Activated CD8-positive, alpha-beta memory T cell treated with anti-CD3 and anti-CD28 coated beads for 36 hours (primary cell): ENCODE results near the gene RXRA. TPM values are rescaled to one million over a fixed set of nuclear protein-coding genes. Genes with fewer than 3 reads are reported as not detected.

Experiments
- CTCF ChIA-PET: fragments of 350-600 bp; sonication (Branson Sonifier 250); formaldehyde crosslinking; loops from one replicate; lab custom pipeline; 2021; ENCODE audit warnings: antibody characterized with exemption; lab: Charles Lee
- POLR2A ChIA-PET: fragments of 350-600 bp; sonication (Branson Sonifier 250); formaldehyde crosslinking; loops from one replicate; lab custom pipeline; 2021; ENCODE audit warnings: antibody characterized with exemption; lab: Charles Lee
- total RNA-seq, 2 experiments: library from RNA; stranded (reverse); gene quantifications; one replicate each; pipeline ENCODE4 v1.2.3, GENCODE V29; 2021

RXRA gene
- total RNA-seq, 2 experiments from 2014 or later, result 6.4 to 6.7 TPM

DNA sequence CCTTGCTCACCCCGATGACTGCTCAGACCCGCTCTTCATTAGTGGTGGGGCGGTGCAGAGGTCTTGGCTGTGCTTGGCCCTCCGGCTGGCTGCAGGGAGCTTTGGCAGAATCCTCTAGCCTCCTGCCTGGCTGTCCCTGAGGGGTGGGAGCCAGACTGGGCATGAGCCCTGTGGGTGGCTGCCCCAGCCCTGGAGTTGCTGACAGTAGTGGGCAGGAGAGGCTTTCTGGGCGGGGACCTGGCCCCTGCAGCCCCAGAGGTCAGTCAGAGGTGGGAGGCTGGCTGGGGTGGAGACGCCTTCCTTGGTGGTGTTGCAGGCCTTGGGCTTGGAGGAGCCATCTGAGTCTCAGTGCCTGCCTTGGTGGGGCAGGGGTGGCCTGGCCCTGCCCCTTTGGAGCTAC is 146.0 kb downstream of the RXRA start:
- CTCF ChIA-PET, result no interaction called here
- POLR2A ChIA-PET, result interaction anchor here (0.6 kb wide), 1 partner anchor 15 kb away, joined by 3 read pairs; no protein-coding TSS in a partner anchor

DNA sequence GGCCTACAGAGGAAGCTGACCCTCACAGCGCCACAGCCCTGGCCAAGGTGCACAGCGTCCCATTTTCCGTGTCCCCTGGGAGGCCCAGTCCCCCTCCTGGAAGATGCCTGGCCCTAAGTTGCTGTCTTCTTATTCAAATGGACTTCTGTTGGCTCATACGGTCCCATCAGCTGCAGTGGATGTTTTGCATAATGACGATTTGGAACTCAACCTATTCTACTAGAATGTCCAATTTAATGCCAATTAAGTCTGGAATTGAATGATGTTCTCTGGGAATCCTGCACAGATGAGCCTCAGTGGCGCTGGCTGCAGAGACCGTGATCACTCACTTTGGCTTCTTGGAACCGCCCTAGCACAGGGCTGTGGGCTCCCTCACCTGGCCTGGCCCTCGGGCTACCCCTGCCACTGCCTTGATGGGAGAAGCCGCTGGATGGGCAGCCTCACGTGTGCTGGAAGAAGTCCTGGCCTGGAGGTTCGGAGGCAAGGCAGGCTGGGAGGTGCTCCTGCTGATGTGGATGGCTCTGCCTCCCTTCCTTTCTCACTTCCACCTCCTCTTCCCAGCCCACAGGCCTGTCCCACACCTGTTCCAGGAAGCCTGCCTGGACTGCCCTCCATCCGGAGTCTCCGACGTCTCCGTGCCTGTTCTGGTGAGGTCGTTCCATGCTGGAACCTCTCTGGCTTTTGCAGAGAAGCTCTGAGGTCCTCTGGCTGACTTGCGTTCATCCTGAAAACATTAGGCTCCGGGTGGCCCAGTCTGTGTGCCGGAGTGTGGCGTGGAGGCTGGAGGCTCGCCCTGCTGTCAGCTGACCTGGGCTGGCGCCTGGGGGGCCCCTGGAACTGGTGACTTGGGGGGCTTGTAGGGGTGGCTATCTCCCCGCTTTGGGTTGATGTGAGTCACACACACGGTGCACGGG is 147.1 kb downstream of the RXRA start:
- POLR2A ChIA-PET, result no interaction called here
- CTCF ChIA-PET, result no interaction called here

DNA sequence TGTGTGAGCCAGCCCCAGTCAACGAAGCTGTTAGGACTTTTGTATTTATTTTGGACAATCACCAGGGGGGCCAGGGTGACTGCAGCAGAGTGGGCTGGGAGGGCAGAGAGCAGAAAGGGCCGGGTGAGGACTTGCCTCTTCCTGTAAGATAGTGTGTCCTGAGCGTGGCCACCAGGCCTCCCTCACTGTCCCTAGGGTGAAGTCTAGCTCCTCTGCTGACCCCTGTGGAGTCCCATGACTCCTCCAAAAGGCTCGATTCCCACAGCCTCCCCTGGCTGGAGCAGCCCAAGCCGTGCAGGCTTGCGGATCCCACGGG is 147.8 kb downstream of the RXRA start:
- ChIA-PET POLR2A (no interaction called here), CTCF (no interaction called here)

DNA sequence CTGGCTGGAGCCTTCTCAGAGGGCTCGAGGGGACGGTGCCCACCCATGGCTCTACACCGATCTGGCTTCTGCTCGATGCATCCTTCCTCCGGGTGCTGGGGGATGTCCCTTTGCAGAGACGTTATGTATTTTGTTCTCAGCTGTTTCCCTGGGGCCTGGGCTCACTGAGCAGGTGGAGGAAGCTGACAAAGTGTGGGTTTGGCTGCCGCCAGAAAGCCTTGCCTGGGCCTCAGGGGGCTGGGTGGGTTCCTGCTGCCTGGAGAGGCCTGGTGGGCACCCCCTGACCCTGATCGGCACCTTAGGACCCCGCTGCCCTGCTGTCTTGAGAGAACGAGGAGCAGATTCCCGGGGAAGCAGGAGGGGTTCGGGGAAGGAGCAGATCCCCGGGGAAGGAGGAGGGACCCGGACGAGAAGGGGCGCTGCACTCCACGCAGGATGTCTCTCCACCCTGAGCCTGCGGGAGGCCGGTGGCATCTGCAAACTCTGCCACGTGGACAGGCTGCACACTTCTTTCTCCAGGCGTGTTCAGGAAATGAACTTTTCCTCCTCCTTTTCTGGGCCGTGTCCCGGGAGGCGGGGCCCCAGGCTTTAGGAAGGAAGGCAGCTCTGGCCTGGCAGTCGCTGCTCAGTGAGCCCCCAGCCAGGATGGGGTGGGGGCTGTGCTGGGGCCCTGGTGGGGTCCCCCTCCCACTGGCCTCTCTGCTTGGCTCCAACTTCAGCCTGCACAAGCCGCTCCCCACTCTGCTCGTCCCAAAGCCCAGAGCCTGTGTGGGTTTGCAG is 148.9 kb downstream of the RXRA start:
- POLR2A ChIA-PET, result no interaction called here

DNA sequence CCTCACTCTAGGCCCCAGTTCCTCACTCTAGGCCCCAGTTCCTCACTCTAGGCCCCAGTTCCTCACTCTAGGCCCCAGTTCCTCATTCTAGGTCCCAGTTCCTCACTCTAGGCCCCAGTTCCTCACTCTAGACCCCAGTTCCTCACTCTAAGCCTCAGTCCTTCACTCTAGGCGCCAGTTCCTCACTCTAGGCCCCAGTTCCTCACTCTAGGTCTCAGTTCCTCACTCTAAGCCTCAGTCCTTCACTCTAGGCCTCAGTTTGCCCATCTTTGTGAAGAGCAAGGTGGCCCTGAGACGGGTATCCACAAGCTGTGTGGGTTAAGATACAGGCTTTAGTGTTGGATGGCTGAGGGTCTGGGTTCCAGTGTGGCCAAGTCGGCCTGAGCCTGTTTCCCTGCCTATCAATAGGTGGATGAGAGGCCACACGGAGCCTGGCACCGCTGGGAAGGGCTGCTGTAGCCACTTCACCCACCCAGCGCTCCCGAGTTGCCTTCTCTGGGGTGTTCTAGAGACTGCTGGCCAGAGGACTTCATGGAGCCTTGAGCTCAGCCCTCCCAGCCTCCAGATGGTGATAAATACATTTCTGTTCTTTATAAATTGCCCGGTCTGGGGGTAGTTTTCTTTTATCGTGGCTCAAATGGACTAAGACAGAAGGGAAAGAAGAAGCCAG is 150.2 kb downstream of the RXRA start:
- ChIA-PET CTCF (no interaction called here), POLR2A (no interaction called here)

More for the DNA sequence above, 148.9 kb downstream of the RXRA start:
- CTCF ChIA-PET, result no interaction called here

DNA sequence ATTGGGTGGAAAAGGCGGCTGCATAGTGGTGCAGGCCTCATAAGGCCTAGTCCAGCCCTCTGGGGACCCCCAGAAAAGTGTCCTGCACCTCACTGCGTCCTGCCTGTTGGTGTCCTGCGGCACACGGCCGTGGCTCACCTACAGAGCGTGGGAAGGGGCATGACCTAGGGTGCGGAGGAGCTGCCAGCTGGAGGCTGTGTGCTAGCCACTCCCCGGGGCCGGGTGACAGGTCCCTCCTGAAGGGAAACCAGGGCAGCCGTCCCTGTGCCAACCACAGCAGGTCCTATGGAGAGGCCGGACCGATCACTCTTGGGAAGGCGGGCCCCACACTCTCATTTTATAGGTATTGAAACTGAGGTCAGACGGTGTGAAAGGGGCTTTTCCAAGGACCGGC is 150.7 kb downstream of the RXRA start:
- CTCF ChIA-PET, result no interaction called here

DNA sequence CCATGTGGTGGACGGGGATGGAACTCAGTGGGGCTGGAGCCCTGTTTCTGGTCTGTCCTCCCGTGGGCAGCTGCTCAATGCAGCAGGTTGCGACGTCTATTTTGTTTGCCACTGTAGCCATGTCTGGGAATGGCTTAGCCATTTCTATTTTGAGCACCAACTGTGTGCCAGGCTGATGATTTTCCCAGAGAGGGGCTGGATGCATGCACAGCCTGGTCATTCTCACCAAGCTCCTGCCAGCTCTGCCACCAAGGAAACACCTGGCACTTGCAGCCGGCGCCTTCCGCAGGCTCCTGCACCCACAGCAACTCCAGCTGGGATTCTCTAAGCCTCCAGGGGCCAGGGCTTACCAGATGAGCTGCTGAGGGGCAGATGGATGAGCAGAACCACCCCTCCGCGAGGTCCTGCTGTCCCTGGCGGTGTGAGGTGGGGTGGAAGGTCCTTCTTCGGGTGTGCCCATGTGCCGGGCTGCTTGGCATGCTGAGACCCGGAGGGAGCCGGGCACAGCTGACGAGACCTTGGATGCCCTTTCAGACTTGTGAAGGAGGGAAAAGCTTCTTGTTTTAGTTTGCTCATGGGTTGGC is 151.2 kb downstream of the RXRA start:
- ChIA-PET CTCF (no interaction called here), POLR2A (no interaction called here)

More for the DNA sequence above, 150.7 kb downstream of the RXRA start:
- POLR2A ChIA-PET, result no interaction called here

DNA sequence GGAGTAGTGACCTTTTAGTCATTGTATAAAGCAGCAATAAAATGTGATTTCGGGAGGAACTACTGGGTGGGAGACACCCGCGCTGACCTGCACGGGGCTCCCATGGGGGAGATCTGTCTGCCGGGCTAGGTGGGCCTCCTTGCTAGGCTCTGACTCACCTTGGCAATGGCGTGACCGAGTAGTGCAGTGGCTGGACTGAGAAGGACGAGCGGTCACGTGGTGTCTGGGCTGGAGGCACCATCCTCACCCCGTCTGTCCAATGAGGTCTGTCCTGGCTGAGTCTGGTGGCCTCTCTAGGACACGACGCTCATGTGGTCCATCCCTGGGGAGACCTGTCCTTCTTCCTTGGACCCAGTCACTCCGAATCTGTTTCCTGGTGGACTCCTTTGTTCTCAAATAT is 151.7 kb downstream of the RXRA start:
- ChIA-PET CTCF (no interaction called here), POLR2A (no interaction called here)

DNA sequence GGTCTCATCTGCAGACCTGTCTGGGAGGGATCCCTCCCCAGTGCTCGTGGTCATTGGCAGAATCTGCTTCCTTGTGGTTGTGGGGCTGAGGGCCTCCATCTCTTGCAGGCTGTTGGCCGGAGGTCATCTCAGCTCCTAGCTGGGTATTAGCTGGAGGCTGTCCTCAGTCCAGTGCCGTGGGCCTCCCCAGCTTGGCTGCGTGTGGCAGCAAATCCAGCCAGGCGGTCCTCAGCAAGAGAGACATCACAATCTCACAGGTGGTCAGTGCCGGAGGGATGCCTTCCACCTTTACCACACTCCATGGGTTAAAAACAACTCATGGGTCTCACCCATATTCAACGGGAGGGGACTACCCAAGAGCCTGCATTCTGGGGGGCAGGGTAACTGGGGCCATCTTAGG is 155.5 kb downstream of the RXRA start:
- ChIA-PET POLR2A (no interaction called here), CTCF (no interaction called here)

DNA sequence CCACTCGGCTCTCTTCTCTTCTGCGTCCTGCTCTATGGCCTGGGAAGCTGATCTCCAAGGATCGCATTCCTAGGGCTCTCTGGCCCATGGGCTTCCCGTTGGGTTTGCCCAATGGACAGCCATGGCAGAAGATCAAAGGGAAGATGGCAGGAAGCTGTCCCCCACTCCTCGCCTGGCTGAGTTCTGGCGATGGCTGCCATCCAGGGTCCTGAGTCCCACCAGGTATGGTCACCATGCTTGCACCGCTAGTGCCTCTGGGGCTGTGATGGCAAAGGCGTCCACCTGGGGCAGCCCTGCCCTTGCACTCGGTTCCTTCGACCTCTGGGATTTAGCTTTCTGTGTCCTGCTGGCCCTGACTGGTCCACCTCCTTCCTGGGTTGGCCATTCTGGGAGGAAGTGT is 156.0 kb downstream of the RXRA start:
- POLR2A ChIA-PET, result no interaction called here
- CTCF ChIA-PET, result no interaction called here

DNA sequence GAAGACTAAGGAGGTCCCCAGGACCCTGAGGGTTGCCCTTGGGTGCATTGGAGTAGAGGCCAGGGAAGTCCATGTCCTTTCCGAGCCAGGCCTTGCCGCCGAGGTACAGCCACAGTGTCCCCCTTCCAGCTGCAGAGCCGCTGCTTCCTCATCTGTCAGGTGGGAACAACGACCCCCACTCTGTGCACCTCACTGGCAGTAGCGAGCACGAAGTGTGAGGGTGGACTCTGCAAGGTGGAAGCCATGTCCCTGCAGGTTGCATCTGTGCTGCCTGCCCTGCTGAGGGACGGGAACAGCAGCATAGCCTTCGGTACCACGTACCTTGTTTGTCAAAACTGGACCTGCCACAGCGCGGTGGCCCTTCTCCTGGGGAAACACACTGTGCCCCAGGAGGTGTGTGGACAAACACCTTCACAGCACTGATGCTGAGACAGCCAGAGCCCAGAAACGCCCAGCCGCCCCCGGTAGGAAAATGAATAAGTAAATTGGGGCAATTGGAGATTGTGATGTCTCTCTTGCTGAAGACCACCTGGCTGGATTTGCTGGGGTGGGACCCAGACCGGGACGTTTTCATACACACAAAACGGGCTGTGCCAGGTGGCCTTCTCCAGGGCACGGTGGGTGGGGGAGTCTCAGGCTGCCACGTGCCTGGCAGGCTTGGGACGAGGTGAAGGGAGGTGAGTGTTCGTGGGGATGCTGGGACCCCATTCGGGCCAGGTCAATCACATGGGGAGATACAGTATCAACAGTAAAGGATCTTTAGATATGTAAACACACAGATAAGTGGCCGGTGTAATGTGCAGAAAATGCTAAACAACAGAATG is 157.3 kb downstream of the RXRA start:
- POLR2A ChIA-PET, result no interaction called here
- CTCF ChIA-PET, result no interaction called here

DNA sequence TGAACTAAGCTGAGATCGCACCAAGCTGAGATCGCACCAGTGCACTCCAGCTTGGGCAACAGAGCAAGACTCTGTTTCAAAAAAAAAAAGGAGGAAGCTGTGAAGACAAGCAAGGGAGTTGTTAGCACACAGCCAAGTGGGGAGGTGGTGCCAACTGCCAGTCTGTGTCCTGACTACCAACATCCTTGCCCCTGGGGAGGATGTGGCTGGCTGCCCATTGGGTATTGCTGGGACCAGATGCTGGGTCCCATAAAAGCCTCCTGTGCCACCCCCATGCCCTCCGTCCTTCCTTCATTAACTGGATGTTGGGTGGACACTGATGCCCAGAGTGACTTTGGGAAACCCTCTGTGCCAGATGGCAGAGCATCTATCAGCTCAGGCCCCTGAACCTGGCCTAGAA is 158.2 kb downstream of the RXRA start:
- ChIA-PET CTCF (no interaction called here), POLR2A (no interaction called here)

DNA sequence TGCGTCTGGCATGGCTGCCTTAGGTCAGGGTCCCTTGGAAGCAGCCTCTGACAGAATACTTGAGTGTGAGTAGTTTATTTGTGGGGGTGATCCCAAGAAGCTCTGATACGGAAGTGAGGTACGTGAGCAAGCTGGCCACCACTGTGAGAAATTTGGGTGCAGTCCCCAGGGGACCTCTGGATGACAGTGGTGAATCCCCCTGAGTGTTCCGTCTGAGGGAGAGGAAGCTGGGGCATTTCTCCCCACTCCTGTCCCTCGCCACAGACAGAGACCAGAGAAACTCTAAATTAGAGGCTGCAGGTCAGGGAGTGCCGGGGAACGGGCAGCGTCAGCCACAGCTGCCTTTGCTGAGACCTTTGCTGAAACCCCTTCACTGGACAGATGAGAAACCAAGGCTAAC is 159.4 kb downstream of the RXRA start:
- ChIA-PET CTCF (no interaction called here), POLR2A (no interaction called here)

DNA sequence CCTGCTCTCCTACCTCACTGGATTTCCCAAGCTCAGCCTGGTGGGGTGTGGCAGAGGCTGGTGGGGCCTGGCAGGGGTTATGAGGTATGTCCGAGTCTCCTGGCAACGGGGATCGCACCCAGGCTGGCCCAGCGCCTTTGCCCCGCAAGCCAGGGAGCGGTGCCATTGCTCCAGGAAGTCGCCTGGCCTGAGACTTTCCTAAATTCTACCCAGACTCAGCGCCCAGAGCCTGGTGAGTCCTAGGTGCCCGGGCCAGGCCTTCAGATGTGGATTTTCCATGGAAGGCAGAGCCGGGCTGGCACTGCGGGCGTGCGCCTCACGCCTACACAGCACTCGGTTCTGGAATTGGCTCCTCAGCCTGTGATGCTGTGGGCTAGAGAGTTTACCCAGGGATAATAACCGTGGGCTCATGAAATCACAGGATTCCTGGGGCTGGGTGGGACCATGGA is 159.9 kb downstream of the RXRA start:
- ChIA-PET POLR2A (no interaction called here), CTCF (no interaction called here)

DNA sequence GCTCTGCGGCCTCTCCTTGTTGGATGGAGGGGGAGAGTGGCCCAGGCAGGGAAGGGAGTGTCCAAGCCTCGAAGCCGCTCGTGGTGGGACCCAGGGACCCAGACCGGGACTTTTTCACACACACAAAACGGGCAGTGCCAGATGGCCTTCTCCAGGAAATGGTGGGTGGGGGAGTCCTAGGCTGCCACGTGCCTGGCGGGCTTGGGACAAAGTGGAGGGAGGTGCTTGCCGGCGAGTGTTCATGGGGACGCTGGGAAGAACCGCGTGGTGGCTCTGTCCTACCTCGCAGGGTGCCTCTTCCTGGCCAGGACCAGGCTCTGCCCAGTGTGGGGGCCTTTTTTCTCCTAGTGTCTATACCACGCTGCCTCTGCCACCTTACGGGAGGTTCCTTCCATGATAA is 160.3 kb downstream of the RXRA start:
- POLR2A ChIA-PET, result no interaction called here
- CTCF ChIA-PET, result no interaction called here
